Upper lobe of right lung (tissue), 1 donor: Measurements from ENCODE around the gene ROBO2. TPM values are rescaled to one million over a fixed set of nuclear protein-coding genes. Genes with fewer than 3 reads are reported as not detected.

Experiments used
- ATAC-seq: fragments of 200-7000 bp; cut with Tn5 transposase; one replicate; pipeline ENCODE4 v1.9.1; 2020; ENCODE audit warnings: mild to moderate bottlenecking, moderate library complexity
- DNase-seq: peaks from one replicate; pipeline ENCODE4 v3.0.0-alpha.2; 2020
- H3K27ac ChIP-seq: fragments of 200-600 bp; one replicate; pipeline ENCODE4 v1.8.0; 2022
- H3K27me3 ChIP-seq: fragments of 200-600 bp; one replicate; pipeline ENCODE4 v1.8.0; 2022; ENCODE audit warnings: mild to moderate bottlenecking
- H3K36me3 ChIP-seq: fragments of 200-600 bp; one replicate; pipeline ENCODE4 v1.8.0; 2022
- H3K4me1 ChIP-seq: fragments of 200-600 bp; one replicate; pipeline ENCODE4 v1.8.0; 2022
- H3K4me3 ChIP-seq: fragments of 200-600 bp; one replicate; pipeline ENCODE4 v1.8.0; 2022; ENCODE audit warnings: mild to moderate bottlenecking
- H3K9me3 ChIP-seq: fragments of 200-600 bp; one replicate; pipeline ENCODE4 v1.8.0; 2022
- intact Hi-C: fragments of 100-400 bp; cut with DNase I; formaldehyde crosslinking; loops from one replicate; pipeline ENCODE4 v1.11.0; 2022
- total RNA-seq: library from RNA; stranded (reverse); fragmentation: NEBNext Ultra II Directional; extraction: Animal tissue kit (Norgen Biotek cat#: 25700); gene quantifications from one replicate; pipeline ENCODE4 v1.2.1, GENCODE V29; 2021
- TF ChIP-seq, protein P1 (sequence below): fragments of 200-600 bp; IDR thresholded peaks from one replicate; pipeline ENCODE4 v1.8.0; 2022; ENCODE audit warnings: antibody characterized with exemption
- donor health status: DM: no; HTN: yes; CAD: no; lungs with severe emphysema.

ROBO2 gene
- total RNA-seq, 1 donor from 2014 or later: 27.1 TPM

DNA sequence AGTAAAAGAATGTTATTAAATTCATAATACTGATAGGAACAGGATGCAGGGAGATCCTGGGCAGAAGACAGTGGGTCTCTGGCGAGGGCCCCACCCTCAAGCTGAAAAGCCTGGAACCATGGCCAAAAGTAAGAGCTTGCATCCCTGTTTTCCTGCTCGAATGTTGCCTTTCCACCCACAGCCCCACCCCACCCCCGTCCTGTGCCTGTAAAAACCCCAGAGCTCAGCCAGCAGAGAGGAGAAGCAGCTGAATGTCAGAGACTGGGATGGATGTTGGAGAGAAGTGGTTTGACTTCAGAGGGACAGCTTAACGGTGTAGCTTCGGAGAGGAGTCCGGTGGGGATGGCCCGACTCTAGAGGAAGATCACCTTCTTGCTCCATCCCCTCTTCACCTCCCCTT lies 207.9 kb downstream of the ROBO2 start:
- Histone ChIP-seq H3K27ac (no peak overlapping the region), H3K36me3 (no peaks in the 10 kb centered on the region), H3K4me1 (no peaks in the 10 kb centered on the region), H3K4me3 (no peak overlapping the region), H3K9me3 (no peaks in the 10 kb centered on the region), H3K27me3 (no peaks in the 10 kb centered on the region)
- no peak for ATAC-seq
- no peak for DNase-seq
- TF ChIP-seq, protein P1, sequence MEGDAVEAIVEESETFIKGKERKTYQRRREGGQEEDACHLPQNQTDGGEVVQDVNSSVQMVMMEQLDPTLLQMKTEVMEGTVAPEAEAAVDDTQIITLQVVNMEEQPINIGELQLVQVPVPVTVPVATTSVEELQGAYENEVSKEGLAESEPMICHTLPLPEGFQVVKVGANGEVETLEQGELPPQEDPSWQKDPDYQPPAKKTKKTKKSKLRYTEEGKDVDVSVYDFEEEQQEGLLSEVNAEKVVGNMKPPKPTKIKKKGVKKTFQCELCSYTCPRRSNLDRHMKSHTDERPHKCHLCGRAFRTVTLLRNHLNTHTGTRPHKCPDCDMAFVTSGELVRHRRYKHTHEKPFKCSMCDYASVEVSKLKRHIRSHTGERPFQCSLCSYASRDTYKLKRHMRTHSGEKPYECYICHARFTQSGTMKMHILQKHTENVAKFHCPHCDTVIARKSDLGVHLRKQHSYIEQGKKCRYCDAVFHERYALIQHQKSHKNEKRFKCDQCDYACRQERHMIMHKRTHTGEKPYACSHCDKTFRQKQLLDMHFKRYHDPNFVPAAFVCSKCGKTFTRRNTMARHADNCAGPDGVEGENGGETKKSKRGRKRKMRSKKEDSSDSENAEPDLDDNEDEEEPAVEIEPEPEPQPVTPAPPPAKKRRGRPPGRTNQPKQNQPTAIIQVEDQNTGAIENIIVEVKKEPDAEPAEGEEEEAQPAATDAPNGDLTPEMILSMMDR: no peak
- intact Hi-C loops: no loop called here

DNA sequence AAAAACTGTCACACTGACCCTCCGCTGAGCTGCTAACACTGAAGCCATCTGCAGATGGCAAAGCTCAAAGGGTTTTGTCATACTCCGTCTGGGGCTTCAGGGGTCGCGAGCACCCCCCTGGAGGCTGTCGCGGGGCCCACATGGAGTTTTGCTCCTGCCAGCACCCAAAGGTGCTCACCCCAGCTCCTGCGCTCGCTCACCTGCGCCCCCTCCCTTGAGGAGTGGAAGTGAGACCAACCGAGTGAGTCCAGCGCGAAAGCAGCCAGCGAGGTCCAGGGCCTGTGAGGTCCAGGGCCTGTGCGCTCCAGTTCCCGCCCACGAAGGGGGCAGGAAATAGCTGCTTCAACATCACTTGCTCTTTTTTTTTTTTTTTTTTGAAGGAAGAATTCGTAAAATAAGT lies 208.5 kb downstream of the ROBO2 start:
- H3K9me3 ChIP-seq: no peaks in the 10 kb centered on the region
- no peak overlapping the region for H3K4me3 ChIP-seq
- no peak overlapping the region for H3K27ac ChIP-seq
- no peaks in the 10 kb centered on the region for H3K4me1 ChIP-seq
- H3K36me3 ChIP-seq: no peaks in the 10 kb centered on the region
- no peaks in the 10 kb centered on the region for H3K27me3 ChIP-seq
- TF ChIP-seq, protein P1: no peak
- no peak for ATAC-seq
- intact Hi-C loops: no loop called here
- no peak for DNase-seq

DNA sequence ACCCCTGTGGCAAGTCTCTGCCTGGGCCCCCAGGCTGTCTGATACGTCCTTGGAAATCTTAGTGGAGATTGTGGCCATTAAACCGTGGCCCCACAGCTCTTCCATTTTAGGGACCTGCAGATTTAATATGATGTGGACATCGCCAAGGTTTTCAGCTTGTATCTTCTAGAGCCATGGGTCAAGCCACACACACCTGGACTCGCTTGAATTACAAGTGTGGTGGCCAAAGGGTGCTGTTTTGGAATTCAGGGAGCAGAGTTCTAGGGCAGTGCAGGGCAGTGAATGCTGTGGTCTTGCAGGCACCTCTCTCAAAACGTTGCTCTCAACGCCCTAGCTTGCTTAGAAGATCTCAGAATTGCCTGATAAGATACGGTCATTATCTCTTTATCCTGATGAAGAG lies 211.2 kb downstream of the ROBO2 start:
- TF ChIP-seq, protein P1: no peak
- DNase-seq (no peak), ATAC-seq (no peak)
- H3K27me3 ChIP-seq: no peaks in the 10 kb centered on the region
- intact Hi-C loops: loop anchor here (10.0 kb wide), 1 partner anchor 206 kb away; the partner anchor contains the start of gene ROBO2
- no peak overlapping the region for H3K4me3 ChIP-seq
- H3K27ac ChIP-seq: no peak overlapping the region
- no peaks in the 10 kb centered on the region for H3K9me3 ChIP-seq
- H3K36me3 ChIP-seq: no peaks in the 10 kb centered on the region
- H3K4me1 ChIP-seq: no peaks in the 10 kb centered on the region

DNA sequence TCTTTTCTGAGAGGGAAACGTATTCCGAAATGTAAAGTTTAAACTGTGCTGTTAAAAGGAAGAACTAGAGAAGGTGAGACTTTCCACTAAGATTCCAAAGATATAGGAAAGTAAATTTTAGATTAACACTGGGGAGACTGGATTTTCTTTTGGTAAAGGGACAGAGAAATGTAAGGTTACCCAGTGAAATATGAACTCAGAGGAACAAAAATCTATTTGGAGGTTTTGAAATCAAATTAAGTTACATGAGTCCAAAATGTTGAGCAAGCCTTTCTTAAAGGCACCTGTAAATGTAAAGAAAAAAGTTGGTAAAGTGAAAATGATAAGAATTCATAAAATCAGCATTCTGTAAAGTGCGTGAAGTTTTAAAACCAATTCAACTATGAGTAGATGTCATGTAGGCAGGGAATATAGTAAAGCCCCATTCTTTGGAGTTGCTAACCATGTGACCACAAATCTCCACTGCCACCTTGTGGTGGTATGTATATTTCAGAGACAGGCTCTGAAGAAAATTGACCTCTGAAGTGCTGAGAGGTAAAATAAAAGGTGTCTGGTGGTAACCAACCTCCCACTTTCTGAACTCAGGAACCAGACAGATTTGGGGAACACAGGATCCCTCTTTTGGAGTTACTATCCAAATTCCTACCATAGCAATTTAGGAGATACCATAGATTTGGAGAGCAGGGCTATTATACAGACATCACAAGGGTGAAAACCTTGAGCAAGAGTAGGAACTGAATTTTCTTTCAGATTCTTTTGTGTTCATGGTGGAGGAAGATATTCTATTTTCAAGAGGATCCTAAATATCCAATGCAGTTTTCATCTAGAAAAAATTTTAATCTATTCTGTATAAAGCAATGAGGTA lies 215.3 kb downstream of the ROBO2 start:
- peak; percentile 86 for ATAC-seq
- no peaks in the 10 kb centered on the region for H3K27me3 ChIP-seq
- no peak overlapping the region for H3K4me3 ChIP-seq

DNA sequence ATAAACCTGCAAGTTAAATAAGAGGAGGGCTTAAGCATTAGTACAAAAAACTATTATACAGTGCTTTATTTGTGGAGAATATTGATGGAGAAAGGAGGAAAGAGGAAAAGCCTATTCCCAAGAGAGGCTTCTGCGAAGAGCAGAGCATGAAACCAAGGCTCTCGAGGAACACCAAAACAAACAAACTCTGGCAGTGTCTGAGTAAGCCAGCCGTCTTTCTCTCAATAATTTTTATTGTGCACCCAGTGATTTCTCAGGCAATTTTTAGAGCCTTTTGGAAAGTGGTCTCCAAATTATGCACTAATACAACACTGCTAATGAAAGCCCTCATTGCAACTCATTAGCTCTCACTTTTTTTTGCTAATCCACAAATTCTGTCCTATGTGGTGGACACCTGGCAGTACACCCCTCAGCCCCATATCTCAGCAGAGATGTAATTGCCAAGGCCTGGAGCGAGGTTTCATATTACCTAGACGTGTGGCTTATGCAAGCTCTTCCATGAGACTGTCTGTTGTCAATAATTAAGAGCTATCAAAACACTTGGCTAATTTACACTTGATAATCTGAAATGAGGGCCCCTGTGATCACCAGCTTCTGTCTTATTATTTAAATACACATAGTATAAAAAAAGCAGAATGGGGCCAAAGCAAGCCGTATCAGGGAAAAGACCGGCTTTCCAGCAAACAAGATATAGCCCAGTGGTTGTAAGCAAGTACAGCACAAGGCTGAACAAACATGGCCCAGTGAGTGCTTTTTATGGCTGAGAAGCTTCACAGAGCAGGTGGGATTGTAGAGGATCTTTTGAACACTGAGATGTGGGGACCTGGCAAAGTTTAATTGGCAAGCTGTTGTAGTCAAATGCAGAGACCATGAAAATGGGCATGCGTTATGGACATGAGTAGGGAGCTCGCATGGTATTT lies 216.9 kb downstream of the ROBO2 start:
- H3K4me1 ChIP-seq: no peaks in the 10 kb centered on the region
- no peak overlapping the region for H3K4me3 ChIP-seq
- no peaks in the 10 kb centered on the region for H3K9me3 ChIP-seq
- intact Hi-C loops: loop anchor here (10.0 kb wide), 1 partner anchor 212 kb away; the partner anchor contains the start of gene ROBO2
- TF ChIP-seq, protein P1: no peak
- ATAC-seq (no peak), DNase-seq (no peak)
- no peaks in the 10 kb centered on the region for H3K27me3 ChIP-seq
- no peaks in the 10 kb centered on the region for H3K36me3 ChIP-seq
- no peak overlapping the region for H3K27ac ChIP-seq

More for the DNA sequence above, 215.3 kb downstream of the ROBO2 start:
- no peaks in the 10 kb centered on the region for H3K36me3 ChIP-seq
- no peaks in the 10 kb centered on the region for H3K4me1 ChIP-seq
- H3K27ac ChIP-seq: no peak overlapping the region
- no peaks in the 10 kb centered on the region for H3K9me3 ChIP-seq
- TF ChIP-seq, protein P1: peak; percentile 66
- intact Hi-C loops: loop anchor here (10.0 kb wide), 1 partner anchor 210 kb away; the partner anchor contains the start of gene ROBO2
- no peak for DNase-seq
